Astrocyte (in vitro differentiated cells and primary cell): ENCODE results near the gene MCF2L. TPM values are rescaled to one million over a fixed set of nuclear protein-coding genes. Genes with fewer than 3 reads are reported as not detected.

Source experiments
- DNase-seq: peaks from one replicate; pipeline ENCODE4 v3.0.0-alpha.2; 2010; ENCODE audit warnings: low read depth
- FAIRE-seq: peaks from 2 replicates; lab custom pipeline; 2011; peaks lifted over from hg19 to GRCh38; lab: Jason Lieb, UNC
- H2AFZ ChIP-seq: 2 replicates; pipeline ENCODE4 v1.6.0; 2012; ENCODE audit warnings: low read depth, low read length, inconsistent platforms
- H3K27ac ChIP-seq: 2 replicates; pipeline ENCODE4 v1.5.1; 2011; ENCODE audit warnings: low read depth, low read length, inconsistent platforms
- H3K27me3 ChIP-seq: 2 replicates; pipeline ENCODE4 v1.6.0; 2011; ENCODE audit warnings: low read length, inconsistent platforms; ENCODE audit not compliant: insufficient read depth
- H3K36me3 ChIP-seq: 2 replicates; pipeline ENCODE4 v1.5.1; 2011; ENCODE audit warnings: low read length, inconsistent platforms; ENCODE audit not compliant: insufficient read depth
- H3K4me1 ChIP-seq: 2 replicates; pipeline ENCODE4 v1.5.1; 2011; ENCODE audit warnings: low read length, inconsistent platforms; ENCODE audit not compliant: insufficient read depth
- H3K4me2 ChIP-seq: 2 replicates; pipeline ENCODE4 v1.6.0; 2012; ENCODE audit warnings: low read length, inconsistent platforms
- H3K4me3 ChIP-seq: 2 replicates; pipeline ENCODE4 v1.5.1; 2011; ENCODE audit warnings: low read depth, mild to moderate bottlenecking, low read length, inconsistent platforms; ENCODE audit not compliant: insufficient read depth
- H3K79me2 ChIP-seq: 2 replicates; pipeline ENCODE4 v1.6.0; 2012; ENCODE audit warnings: mild to moderate bottlenecking, low read length, inconsistent platforms; ENCODE audit not compliant: insufficient read depth
- H3K9ac ChIP-seq: 2 replicates; pipeline ENCODE4 v1.6.0; 2012; ENCODE audit warnings: mild to moderate bottlenecking, low read length, inconsistent platforms
- H3K9me3 ChIP-seq: 2 replicates; pipeline ENCODE4 v1.5.1; 2012; ENCODE audit warnings: low read depth, mild to moderate bottlenecking, low read length, inconsistent platforms; ENCODE audit not compliant: insufficient read depth
- H4K20me1 ChIP-seq: 2 replicates; pipeline ENCODE4 v1.6.0; 2012; ENCODE audit warnings: low read length, inconsistent platforms; ENCODE audit not compliant: insufficient read depth
- H3K27ac Mint-ChIP-seq: one replicate; pipeline ENCODE4 v1.8.0; 2021; ENCODE audit warnings: mild to moderate bottlenecking, mixed read lengths; ENCODE audit not compliant: unreplicated experiment
- H3K27me3 Mint-ChIP-seq: one replicate; pipeline ENCODE4 v1.8.0; 2021; ENCODE audit warnings: low read depth, mixed read lengths; ENCODE audit not compliant: unreplicated experiment
- H3K36me3 Mint-ChIP-seq: one replicate; pipeline ENCODE4 v1.8.0; 2021; ENCODE audit warnings: low read depth, mixed read lengths; ENCODE audit not compliant: unreplicated experiment
- H3K4me1 Mint-ChIP-seq: one replicate; pipeline ENCODE4 v1.8.0; 2021; ENCODE audit warnings: low read depth, mixed read lengths; ENCODE audit not compliant: unreplicated experiment
- H3K4me3 Mint-ChIP-seq: one replicate; pipeline ENCODE4 v1.8.0; 2021; ENCODE audit warnings: mild to moderate bottlenecking, moderate library complexity, mixed read lengths; ENCODE audit not compliant: unreplicated experiment
- H3K9me3 Mint-ChIP-seq: one replicate; pipeline ENCODE4 v1.8.0; 2021; ENCODE audit warnings: mild to moderate bottlenecking, mixed read lengths; ENCODE audit not compliant: unreplicated experiment
- EZH2 ChIP-seq: IDR thresholded peaks from 2 replicates; pipeline ENCODE4 v1.6.1; 2012; ENCODE audit warnings: mild to moderate bottlenecking, low read length, inconsistent platforms; ENCODE audit not compliant: insufficient read depth
- total RNA-seq: library from RNA; stranded (reverse); gene quantifications from 2 replicates; pipeline ENCODE4 v1.2.1, GENCODE V29; 2021
- TF ChIP-seq, protein P1 (sequence below): IDR thresholded peaks from 2 replicates; pipeline ENCODE4 v1.5.1; 2011; ENCODE audit warnings: low read depth, mild to moderate bottlenecking, inconsistent platforms, low read length, moderate library complexity; ENCODE audit not compliant: insufficient read depth

MCF2L gene
- total RNA-seq, 1 donor from 2014 or later, result 3.4 TPM

DNA sequence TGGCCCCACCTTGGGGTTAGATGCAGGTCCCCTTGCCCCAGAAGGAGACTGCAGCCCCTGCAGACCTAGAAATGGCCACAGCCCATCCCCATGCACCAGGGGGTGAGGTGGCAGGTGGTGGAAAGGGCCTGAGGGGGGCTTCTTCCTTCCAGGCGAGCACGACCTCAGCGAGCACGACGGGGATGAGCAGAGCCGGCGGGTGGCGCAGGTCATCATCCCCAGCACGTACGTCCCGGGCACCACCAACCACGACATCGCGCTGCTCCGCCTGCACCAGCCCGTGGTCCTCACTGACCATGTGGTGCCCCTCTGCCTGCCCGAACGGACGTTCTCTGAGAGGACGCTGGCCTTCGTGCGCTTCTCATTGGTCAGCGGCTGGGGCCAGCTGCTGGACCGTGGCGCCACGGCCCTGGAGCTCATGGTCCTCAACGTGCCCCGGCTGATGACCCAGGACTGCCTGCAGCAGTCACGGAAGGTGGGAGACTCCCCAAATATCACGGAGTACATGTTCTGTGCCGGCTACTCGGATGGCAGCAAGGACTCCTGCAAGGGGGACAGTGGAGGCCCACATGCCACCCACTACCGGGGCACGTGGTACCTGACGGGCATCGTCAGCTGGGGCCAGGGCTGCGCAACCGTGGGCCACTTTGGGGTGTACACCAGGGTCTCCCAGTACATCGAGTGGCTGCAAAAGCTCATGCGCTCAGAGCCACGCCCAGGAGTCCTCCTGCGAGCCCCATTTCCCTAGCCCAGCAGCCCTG lies 149.4 kb downstream of the MCF2L start:
- no peaks in the 10 kb centered on the region for H3K36me3 Mint-ChIP-seq
- H3K9me3 Mint-ChIP-seq, result no peaks in the 10 kb centered on the region
- H3K79me2 ChIP-seq, result no peaks in the 10 kb centered on the region
- H2AFZ ChIP-seq, result no peak overlapping the region
- H3K4me1 ChIP-seq, result no peaks in the 10 kb centered on the region
- peaks cover 9% of the 10 kb centered on the region for H3K27me3 ChIP-seq
- H4K20me1 ChIP-seq, result no peaks in the 10 kb centered on the region
- no peak for TF ChIP-seq EZH2
- TF ChIP-seq, protein P1, sequence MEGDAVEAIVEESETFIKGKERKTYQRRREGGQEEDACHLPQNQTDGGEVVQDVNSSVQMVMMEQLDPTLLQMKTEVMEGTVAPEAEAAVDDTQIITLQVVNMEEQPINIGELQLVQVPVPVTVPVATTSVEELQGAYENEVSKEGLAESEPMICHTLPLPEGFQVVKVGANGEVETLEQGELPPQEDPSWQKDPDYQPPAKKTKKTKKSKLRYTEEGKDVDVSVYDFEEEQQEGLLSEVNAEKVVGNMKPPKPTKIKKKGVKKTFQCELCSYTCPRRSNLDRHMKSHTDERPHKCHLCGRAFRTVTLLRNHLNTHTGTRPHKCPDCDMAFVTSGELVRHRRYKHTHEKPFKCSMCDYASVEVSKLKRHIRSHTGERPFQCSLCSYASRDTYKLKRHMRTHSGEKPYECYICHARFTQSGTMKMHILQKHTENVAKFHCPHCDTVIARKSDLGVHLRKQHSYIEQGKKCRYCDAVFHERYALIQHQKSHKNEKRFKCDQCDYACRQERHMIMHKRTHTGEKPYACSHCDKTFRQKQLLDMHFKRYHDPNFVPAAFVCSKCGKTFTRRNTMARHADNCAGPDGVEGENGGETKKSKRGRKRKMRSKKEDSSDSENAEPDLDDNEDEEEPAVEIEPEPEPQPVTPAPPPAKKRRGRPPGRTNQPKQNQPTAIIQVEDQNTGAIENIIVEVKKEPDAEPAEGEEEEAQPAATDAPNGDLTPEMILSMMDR, result no peak
- H3K9me3 ChIP-seq, result no peaks in the 10 kb centered on the region
- H3K4me3 Mint-ChIP-seq, result no peak overlapping the region
- DNase-seq, result no peak
- no peak overlapping the region for H3K27ac Mint-ChIP-seq
- H3K9ac ChIP-seq, result no peak overlapping the region
- peaks cover 57% of the 10 kb centered on the region for H3K27me3 Mint-ChIP-seq
- H3K27ac ChIP-seq, result no peak overlapping the region
- H3K4me3 ChIP-seq, result no peak overlapping the region
- peaks cover 3% of the 10 kb centered on the region for H3K4me1 Mint-ChIP-seq
- no peak for FAIRE-seq
- H3K4me2 ChIP-seq, result no peak overlapping the region
- H3K36me3 ChIP-seq, result no peaks in the 10 kb centered on the region

DNA sequence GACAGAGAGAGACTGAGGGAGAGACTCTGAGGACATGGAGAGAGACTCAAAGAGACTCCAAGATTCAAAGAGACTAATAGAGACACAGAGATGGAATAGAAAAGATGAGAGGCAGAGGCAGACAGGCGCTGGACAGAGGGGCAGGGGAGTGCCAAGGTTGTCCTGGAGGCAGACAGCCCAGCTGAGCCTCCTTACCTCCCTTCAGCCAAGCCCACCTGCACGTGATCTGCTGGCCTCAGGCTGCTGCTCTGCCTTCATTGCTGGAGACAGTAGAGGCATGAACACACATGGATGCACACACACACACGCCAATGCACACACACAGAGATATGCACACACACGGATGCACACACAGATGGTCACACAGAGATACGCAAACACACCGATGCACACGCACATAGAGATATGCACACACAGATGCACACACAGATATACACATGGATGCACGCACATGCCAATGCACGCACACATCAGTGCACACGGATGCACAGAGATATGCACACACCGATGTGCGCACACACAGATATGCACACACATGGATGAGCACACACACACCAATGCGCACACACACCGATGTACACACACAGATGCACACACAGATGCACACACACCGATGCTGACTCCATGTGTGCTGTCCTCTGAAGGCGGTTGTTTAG lies 150.3 kb downstream of the MCF2L start:
- Histone ChIP-seq H3K4me3 (no peak overlapping the region), H3K9ac (no peak overlapping the region), H2AFZ (no peak overlapping the region), H3K27ac (no peak overlapping the region), H3K27me3 (peaks cover 9% of the 10 kb centered on the region), H3K4me2 (no peak overlapping the region), H3K9me3 (no peaks in the 10 kb centered on the region), H4K20me1 (no peaks in the 10 kb centered on the region), H3K79me2 (no peaks in the 10 kb centered on the region), H3K4me1 (no peaks in the 10 kb centered on the region), H3K36me3 (no peaks in the 10 kb centered on the region)
- Mint-ChIP-seq H3K9me3 (no peaks in the 10 kb centered on the region), H3K4me3 (no peak overlapping the region), H3K27me3 (peaks cover 59% of the 10 kb centered on the region), H3K27ac (no peak overlapping the region), H3K36me3 (no peaks in the 10 kb centered on the region), H3K4me1 (peaks cover 3% of the 10 kb centered on the region)
- TF ChIP-seq, protein P1, result no peak
- TF ChIP-seq EZH2, result no peak
- FAIRE-seq (no peak), DNase-seq (no peak)

DNA sequence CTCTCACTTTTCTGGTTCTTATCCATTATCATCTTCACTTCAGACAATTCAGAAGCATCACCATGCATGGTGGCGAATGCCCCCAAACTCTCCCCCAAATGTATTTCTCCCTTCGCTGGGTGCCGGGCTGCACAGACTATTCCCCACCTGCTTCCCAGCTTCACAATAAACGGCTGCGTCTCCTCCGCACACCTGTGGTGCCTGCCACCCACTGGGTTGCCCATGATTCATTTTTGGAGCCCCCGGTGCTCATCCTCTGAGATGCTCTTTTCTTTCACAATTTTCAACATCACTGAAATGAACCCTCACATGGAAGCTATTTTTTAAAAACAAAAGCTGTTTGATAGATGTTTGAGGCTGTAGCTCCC lies 150.8 kb downstream of the MCF2L start:
- Histone ChIP-seq H3K4me3 (no peak overlapping the region), H2AFZ (no peak overlapping the region), H3K27me3 (peaks cover 9% of the 10 kb centered on the region), H3K27ac (no peak overlapping the region), H3K4me1 (no peaks in the 10 kb centered on the region), H4K20me1 (no peaks in the 10 kb centered on the region), H3K79me2 (no peaks in the 10 kb centered on the region), H3K36me3 (no peaks in the 10 kb centered on the region), H3K9me3 (no peaks in the 10 kb centered on the region), H3K9ac (no peak overlapping the region), H3K4me2 (no peak overlapping the region)
- H3K4me1 Mint-ChIP-seq, result peaks cover 3% of the 10 kb centered on the region
- no peaks in the 10 kb centered on the region for H3K9me3 Mint-ChIP-seq
- H3K27me3 Mint-ChIP-seq, result peaks cover 55% of the 10 kb centered on the region
- DNase-seq (no peak), FAIRE-seq (no peak)
- no peak overlapping the region for H3K27ac Mint-ChIP-seq
- H3K36me3 Mint-ChIP-seq, result no peaks in the 10 kb centered on the region
- H3K4me3 Mint-ChIP-seq, result no peak overlapping the region
- TF ChIP-seq EZH2, result no peak
- TF ChIP-seq, protein P1, result no peak
